GM21526 (cell line): ENCODE data around the gene POLR2J3.
"Not testable (repeated sequence)": the region's sequence is repeated elsewhere in the genome, so short reads cannot be mapped to it uniquely, and the experiment has no call there.

Experiments
- ATAC-seq: cut with Tn5 transposase; IDR thresholded peaks from one replicate; pipeline ENCODE4 v1.9.1; 2021; ENCODE audit warnings: moderate library complexity; ENCODE audit not compliant: unreplicated experiment, low FRiP score

The POLR2J3 gene

DNA sequence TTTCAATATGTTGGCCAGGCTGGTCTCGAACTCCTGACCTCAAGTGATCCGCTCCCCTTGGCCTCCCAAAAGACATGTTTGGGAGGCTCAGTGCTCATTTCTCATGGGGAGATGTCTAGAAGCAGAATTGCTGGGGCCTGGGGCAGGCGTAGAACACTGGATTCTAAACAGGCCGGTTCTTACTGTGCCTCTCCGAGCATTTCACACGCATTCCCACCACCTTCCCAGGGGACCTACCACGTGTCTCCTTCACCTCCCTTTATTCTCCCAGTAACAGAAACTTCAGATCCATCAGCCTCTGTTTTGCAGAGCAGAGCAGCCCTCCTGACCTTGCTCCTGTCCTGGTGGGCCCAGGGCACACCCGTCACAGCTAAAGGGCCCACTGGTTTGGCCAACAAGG, 45.2 kb downstream of the POLR2J3 start:
- not testable (repeated sequence) for ATAC-seq

DNA sequence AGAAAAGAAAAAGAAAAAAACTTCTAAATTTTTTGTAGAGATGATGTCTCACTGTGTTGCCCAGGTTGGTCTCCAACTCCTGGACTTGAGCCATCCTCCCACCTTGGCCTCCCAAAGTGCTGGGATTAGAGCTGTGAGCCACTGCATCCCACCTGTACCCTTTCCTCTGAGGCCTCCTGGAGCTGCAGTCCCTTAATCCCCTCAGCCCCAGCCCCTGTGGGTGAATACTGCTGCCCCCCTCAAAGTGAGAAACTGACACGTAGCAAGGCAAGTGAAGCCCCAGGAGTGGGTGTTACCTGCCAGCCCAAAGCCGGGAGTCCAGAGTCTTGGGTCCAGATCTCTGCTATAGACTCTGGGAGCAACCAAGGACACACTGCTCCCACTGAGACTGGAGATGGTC, 47.6 kb downstream of the POLR2J3 start:
- not testable (repeated sequence) for ATAC-seq

DNA sequence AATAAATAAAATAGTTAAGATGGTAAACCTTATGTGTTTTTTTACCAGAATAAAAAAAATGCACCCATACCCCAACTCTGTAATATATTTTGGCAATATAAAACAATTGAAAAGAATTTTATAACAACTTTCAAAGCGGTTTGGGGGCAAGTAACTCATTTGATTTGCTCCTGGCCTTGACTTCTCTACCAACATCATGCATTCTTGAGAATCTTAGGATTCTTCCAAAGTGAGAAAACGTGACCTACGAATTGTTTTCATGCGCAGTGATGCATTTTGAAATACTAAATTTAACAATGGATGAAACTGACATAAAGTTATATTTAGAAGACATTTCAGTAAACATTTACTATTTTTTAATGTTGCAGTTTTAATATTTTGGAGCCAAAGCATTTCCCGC, 51.6 kb downstream of the POLR2J3 start:
- ATAC-seq = not testable (repeated sequence)

DNA sequence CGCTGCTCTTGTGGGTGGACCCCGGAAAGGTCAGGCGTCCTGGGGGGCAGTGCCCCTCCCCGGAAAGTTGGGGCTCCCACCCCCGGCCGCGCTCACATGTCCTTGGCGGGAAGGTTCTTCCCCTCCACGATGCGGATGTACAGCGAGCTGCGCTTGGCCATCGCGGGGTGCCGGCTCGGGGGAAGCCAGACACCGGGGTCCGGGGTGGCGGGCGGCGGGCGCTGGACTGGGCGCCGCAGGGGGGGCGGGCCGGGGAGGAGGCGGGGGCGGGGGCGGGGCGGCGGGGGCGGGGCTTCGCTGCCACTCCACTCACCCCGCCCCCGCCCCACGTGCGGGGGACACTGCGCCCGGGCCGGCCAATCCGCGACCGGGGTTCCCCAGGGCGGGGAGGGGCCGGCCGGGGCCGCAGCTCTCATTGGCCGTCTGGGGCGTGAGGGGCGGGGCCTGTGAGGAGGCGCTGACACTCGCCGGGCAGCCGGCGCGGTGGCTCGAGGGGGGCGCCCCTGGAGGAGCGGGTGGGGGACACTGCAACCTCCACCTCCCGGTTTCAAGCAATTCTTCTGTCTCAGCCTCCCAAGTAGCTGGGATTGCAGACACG, 54.7 kb downstream of the POLR2J3 start, which contains the start of gene RASA4B:
TSS of gene RASA4B (minus strand) at position 228 of the 598 bp plus-strand sequence. CDS start at position 161, 67 bp downstream.
- ATAC-seq = peak; percentile 58
